Testis (tissue), 3 donors: ENCODE results near the gene DENND1C. TPM values are rescaled to one million over a fixed set of nuclear protein-coding genes. Genes with fewer than 3 reads are reported as not detected.

Experiments used
- DNase-seq: peaks from one replicate; pipeline ENCODE4 v3.0.0-alpha.2; 2019
- H3K27ac ChIP-seq, 2 donors: fragments of 200-600 bp; sonication (generic); one replicate each; pipeline ENCODE4 v1.5.1; 2019
- H3K27me3 ChIP-seq: fragments of 200-600 bp; sonication (generic); one replicate; pipeline ENCODE4 v1.5.1; 2019
- H3K36me3 ChIP-seq: fragments of 200-600 bp; sonication (generic); one replicate; pipeline ENCODE4 v1.5.1; 2017; ENCODE audit warnings: low read depth; ENCODE audit errors: missing control alignments
- H3K4me1 ChIP-seq: fragments of 200-600 bp; sonication (generic); one replicate; pipeline ENCODE4 v1.5.1; 2019
- H3K4me3 ChIP-seq, 2 donors: fragments of 200-600 bp; sonication (generic); one replicate each; pipeline ENCODE4 v1.5.1; 2017 to 2019
- H3K9me3 ChIP-seq: fragments of 200-600 bp; sonication (generic); one replicate; pipeline ENCODE4 v1.5.1; 2017
- CTCF ChIP-seq, 3 experiments: fragments of 450-650 bp in 2 of 3; fragments of 200-600 bp in 1 of 3; sonication (generic) in 1 of 3; IDR thresholded peaks; one replicate each; pipeline ENCODE4 v1.5.1; 2016 to 2019; ENCODE audit warnings: antibody characterized with exemption in 3 of 3, mild to moderate bottlenecking in 2 of 3, moderate library complexity in 1 of 3
- POLR2A ChIP-seq: fragments of 450-650 bp; IDR thresholded peaks from one replicate; pipeline ENCODE4 v1.6.1; 2017; ENCODE audit warnings: antibody characterized with exemption, mild to moderate bottlenecking, moderate library complexity
- WGBS, 2 donors: methylation state at CpG; one replicate each; pipeline ENCODE4 v1.1.5; 2018; 5-methylcytosine and 5-hydroxymethylcytosine counted together
- intact Hi-C: fragments of 100-400 bp; cut with DNase I; formaldehyde crosslinking; loops from one replicate; pipeline ENCODE4 v1.15.1; 2023; ENCODE audit warnings: low total_unique reads
- polyA plus RNA-seq: library from polyadenylated mRNA; stranded (reverse); fragments of 350-450 nt; fragmentation: Illumina TruSeq; extraction: RNeasy Lipid Tissue Mini Kit (QIAGEN cat#74804); gene quantifications from one replicate; pipeline ENCODE4 v1.2.3, GENCODE V29; 2014; ENCODE audit warnings: low read depth, low replicate concordance; ENCODE audit not compliant: insufficient read depth
- total RNA-seq, 2 donors: library from RNA; depleted of rRNA; stranded (reverse); fragments of >200 nt; gene quantifications; one replicate each; pipeline ENCODE4 v1.2.3, GENCODE V29; 2016

DENND1C gene
- total and polyA plus RNA-seq, 3 donors from 2014 or later = 1.9 to 3.2 (median 2.9) TPM

GRCh38 chr19:6446452-6446851 is 35.1 kb downstream of the DENND1C start:
- H3K36me3 ChIP-seq = no peaks in the 10 kb centered on the region
- DNase-seq = no peak
- H3K9me3 ChIP-seq = no peaks in the 10 kb centered on the region
- intact Hi-C loops = no loop called here
- H3K27ac ChIP-seq = peak overlapping the region in 1 of 2 donors; percentile 16
- no peak overlapping the region for H3K4me3 ChIP-seq
- no peaks in the 10 kb centered on the region for H3K27me3 ChIP-seq
- H3K4me1 ChIP-seq = peaks cover 6% of the 10 kb centered on the region
- 59 to 76% methylated on average over 3 of the region's 3 CpGs for WGBS, 2 donors
- no peak for TF ChIP-seq CTCF (IDR thresholded peaks at IDR 0.05)
- TF ChIP-seq POLR2A = no peak

- intact Hi-C loops = no loop called here
Measured at GRCh38 chr19:6443986-6444385, 37.6 kb downstream of the DENND1C start.

GRCh38 chr19:6442087-6442688 is 39.4 kb downstream of the DENND1C start:
- intact Hi-C loops = no loop called here
- Histone ChIP-seq H3K4me3 (no peak overlapping the region), H3K27ac (no peak overlapping the region), H3K4me1 (peaks cover 6% of the 10 kb centered on the region), H3K27me3 (no peaks in the 10 kb centered on the region), H3K36me3 (no peaks in the 10 kb centered on the region), H3K9me3 (no peaks in the 10 kb centered on the region)
- WGBS, 2 donors = 91 to 94% methylated on average over 11 of the region's 13 CpGs
- no peak for TF ChIP-seq CTCF (IDR thresholded peaks at IDR 0.05)
- DNase-seq = no peak

More at GRCh38 chr19:6443986-6444385, 37.6 kb downstream of the DENND1C start:
- no peak for DNase-seq
- H3K36me3 ChIP-seq = no peaks in the 10 kb centered on the region
- no peaks in the 10 kb centered on the region for H3K9me3 ChIP-seq
- H3K4me1 ChIP-seq = peaks cover 6% of the 10 kb centered on the region
- no peak overlapping the region for H3K27ac ChIP-seq
- no peaks in the 10 kb centered on the region for H3K27me3 ChIP-seq
- TF ChIP-seq CTCF (IDR thresholded peaks at IDR 0.05) (no peak), POLR2A (no peak)
- 93 to 97% methylated on average over 8 to 13 of the region's 13 CpGs for WGBS, 2 donors
- H3K4me3 ChIP-seq = no peak overlapping the region

GRCh38 chr19:6440905-6441304 is 40.7 kb downstream of the DENND1C start:
- 91 to 93% methylated on average over 3 of the region's 3 CpGs for WGBS, 2 donors
- H3K4me1 ChIP-seq = no peaks in the 10 kb centered on the region
- intact Hi-C loops = no loop called here

More at GRCh38 chr19:6440905-6441304, 40.7 kb downstream of the DENND1C start:
- H3K4me3 ChIP-seq = no peak overlapping the region
- no peak overlapping the region for H3K27ac ChIP-seq
- TF ChIP-seq POLR2A (no peak), CTCF (IDR thresholded peaks at IDR 0.05) (no peak)
- no peaks in the 10 kb centered on the region for H3K27me3 ChIP-seq
- no peak for DNase-seq
- H3K36me3 ChIP-seq = no peaks in the 10 kb centered on the region
- no peaks in the 10 kb centered on the region for H3K9me3 ChIP-seq
